Measurements from ENCODE around the gene ABI1. TPM values are rescaled to one million over a fixed set of nuclear protein-coding genes. Genes with fewer than 3 reads are reported as not detected.

The ABI1 gene
- total and polyA plus RNA-seq, 8 donors: 11.7 to 71.0 (median 22.7) TPM

DNA sequence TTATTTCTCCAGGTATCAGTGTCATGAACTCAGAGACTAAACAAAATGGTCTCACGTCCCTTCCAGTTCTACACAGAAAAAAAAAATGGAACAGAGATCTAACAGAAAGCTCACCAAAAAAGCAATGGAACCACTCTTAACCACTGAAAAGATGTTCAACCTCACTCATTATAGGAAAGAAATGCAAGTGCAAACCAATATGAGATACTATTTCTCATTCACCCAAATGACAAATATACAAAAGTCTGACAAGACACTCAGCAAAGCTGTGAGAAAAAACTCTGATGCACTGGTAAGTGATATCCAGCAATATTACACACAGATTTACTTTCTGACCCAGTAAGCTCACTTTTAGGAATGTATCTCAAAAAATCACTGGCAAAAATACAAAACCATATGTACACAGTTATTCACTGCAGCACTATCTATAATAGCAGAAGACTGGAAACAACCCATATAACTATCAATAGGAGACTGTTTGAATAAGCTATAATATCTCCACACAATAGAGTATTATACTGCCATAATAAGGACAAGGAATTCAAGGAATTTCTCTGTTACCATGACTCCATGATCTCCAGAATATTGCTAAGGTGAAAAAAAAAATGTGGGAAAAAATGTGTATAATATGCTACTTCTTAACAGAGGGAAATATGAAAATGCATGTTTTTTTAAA, 36.6 kb downstream of the ABI1 start:
- WGBS, 5 donors: 88 to 96% (median 94%) methylated on average over 1 of the region's 1 CpG
- intact Hi-C loops (cut with DNase I; ENCODE audit: low total_unique reads): no loop called here
- TF ChIP-seq POLR2A (IDR thresholded peaks at IDR 0.05): no peak
- H3K27ac ChIP-seq: no peak overlapping the region
- H3K27me3 ChIP-seq: no peaks in the 10 kb centered on the region
- H3K36me3 ChIP-seq: peaks cover 0 to 20% (median 10%) of the 10 kb centered on the region in 4 donors
- no peak for DNase-seq
- no peaks in the 10 kb centered on the region for H3K9me3 ChIP-seq
- H3K4me3 ChIP-seq: no peak overlapping the region
- H3K4me1 ChIP-seq: peaks cover 0 to 21% (median 10%) of the 10 kb centered on the region in 4 donors

DNA sequence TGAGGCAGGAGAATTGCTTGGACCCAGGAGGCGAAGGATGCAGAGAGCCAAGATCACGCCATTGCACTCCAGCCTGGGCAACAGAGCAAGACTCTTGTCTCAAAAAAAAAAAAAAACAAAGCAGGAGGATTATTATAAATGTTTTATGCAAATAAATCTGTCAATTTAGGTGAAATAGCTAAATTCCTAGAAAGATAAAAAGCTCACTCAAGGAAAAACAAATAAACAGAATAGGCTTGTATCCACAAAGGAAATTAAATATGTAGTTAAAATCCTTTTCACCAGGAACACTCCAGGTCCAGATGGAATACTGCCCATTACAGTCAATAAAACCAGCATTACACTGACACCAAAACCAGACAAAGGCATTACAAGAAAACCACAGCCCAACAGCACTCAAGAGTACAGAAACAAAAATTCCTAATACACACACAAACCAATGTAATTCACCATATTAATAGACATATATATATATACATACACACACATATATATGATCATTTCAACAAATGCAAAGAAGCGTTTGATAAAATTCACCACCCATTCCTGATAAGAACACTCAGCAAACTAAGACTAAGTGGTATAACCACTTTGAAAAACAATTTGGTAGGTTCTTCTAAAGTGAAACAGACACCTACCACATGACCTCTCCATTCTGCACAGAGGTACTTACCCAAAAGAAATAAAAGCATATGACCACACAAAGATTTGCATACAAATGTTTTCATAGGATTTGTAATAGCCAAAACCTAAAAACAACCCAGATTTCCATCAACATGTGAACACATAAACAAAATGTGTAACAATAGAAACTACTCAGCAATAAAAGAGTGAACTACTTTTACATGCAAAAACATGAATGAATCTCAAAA, 38.8 kb downstream of the ABI1 start:
- Histone ChIP-seq H3K9me3 (no peaks in the 10 kb centered on the region), H3K4me1 (peaks cover 0 to 29% (median 12%) of the 10 kb centered on the region in 4 donors), H3K27ac (no peak overlapping the region), H3K4me3 (no peak overlapping the region), H3K27me3 (no peaks in the 10 kb centered on the region), H3K36me3 (peaks cover 0 to 20% (median 10%) of the 10 kb centered on the region in 4 donors)
- WGBS, 5 donors: 84 to 88% (median 87%) methylated on average over 3 of the region's 3 CpGs
- intact Hi-C loops (cut with DNase I; ENCODE audit: low total_unique reads): no loop called here
- DNase-seq: no peak
- TF ChIP-seq POLR2A (IDR thresholded peaks at IDR 0.05) (no peak), EP300 (IDR thresholded peaks at IDR 0.05) (no peak)

- no peak for DNase-seq
- no peak for TF ChIP-seq POLR2AphosphoS5 (IDR thresholded peaks at IDR 0.05)
- no peak for TF ChIP-seq POLR2A (IDR thresholded peaks at IDR 0.05)
- TF ChIP-seq, protein P1, sequence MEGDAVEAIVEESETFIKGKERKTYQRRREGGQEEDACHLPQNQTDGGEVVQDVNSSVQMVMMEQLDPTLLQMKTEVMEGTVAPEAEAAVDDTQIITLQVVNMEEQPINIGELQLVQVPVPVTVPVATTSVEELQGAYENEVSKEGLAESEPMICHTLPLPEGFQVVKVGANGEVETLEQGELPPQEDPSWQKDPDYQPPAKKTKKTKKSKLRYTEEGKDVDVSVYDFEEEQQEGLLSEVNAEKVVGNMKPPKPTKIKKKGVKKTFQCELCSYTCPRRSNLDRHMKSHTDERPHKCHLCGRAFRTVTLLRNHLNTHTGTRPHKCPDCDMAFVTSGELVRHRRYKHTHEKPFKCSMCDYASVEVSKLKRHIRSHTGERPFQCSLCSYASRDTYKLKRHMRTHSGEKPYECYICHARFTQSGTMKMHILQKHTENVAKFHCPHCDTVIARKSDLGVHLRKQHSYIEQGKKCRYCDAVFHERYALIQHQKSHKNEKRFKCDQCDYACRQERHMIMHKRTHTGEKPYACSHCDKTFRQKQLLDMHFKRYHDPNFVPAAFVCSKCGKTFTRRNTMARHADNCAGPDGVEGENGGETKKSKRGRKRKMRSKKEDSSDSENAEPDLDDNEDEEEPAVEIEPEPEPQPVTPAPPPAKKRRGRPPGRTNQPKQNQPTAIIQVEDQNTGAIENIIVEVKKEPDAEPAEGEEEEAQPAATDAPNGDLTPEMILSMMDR (IDR thresholded peaks at IDR 0.05): no peak
- TF ChIP-seq EP300 (IDR thresholded peaks at IDR 0.05): no peak
- H3K4me1 ChIP-seq: peaks cover 0 to 32% (median 14%) of the 10 kb centered on the region in 4 donors
- no peak overlapping the region for H3K27ac ChIP-seq
- intact Hi-C loops (cut with DNase I; ENCODE audit: low total_unique reads): no loop called here
- no peaks in the 10 kb centered on the region for H3K9me3 ChIP-seq
- H3K27me3 ChIP-seq: no peaks in the 10 kb centered on the region
- H3K4me3 ChIP-seq: no peak overlapping the region
- no peaks in the 10 kb centered on the region for H3K36me3 ChIP-seq
- WGBS, 5 donors: 61 to 99% (median 98%) methylated on average over 2 of the region's 2 CpGs
These were observed 45.3 kb downstream of the ABI1 start for GRCh38 chr10:26815500-26815899.

DNA sequence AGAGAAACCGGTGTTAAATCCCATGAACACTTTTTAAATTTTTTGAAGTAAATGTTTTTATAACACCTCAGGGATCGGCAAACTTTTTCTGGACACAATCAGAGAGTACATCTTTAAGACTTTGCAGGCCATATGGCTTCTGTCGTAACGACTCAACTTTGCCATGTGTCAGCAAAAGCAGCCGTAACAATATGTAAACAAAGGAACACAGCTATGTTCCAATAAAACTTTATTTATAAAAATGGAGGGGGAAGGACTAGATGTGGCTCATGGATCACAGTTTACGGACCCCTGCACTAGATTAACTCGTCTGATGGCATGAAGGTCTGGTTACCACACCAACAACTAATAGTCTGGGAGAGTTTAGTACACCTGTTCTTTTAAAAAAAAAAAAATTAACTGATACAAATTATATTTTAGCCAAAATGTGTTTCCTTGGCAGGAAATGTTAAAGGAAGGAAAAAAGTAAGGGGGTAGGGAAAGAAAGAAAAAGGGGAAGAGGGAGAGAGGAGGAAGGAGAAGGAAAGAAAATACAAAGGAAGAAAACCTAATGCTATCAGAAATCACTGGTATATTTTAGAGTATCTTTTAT, 50.2 kb downstream of the ABI1 start:
- peaks cover 0 to 4% (median 0%) of the 10 kb centered on the region in 4 donors for H3K36me3 ChIP-seq
- H3K4me1 ChIP-seq: peaks cover 3 to 33% (median 15%) of the 10 kb centered on the region in 4 donors
- no peak overlapping the region for H3K4me3 ChIP-seq
- no peak for DNase-seq
- no peaks in the 10 kb centered on the region for H3K9me3 ChIP-seq
- no peak overlapping the region for H3K27ac ChIP-seq
- H3K27me3 ChIP-seq: no peaks in the 10 kb centered on the region
- intact Hi-C loops (cut with DNase I; ENCODE audit: low total_unique reads): no loop called here
- WGBS, 5 donors: 77 to 90% (median 87%) methylated on average over 7 of the region's 7 CpGs
- TF ChIP-seq EP300 (IDR thresholded peaks at IDR 0.05) (no peak), POLR2AphosphoS5 (IDR thresholded peaks at IDR 0.05) (no peak), POLR2A (IDR thresholded peaks at IDR 0.05) (no peak)
- TF ChIP-seq, protein P1 (IDR thresholded peaks at IDR 0.05): no peak

DNA sequence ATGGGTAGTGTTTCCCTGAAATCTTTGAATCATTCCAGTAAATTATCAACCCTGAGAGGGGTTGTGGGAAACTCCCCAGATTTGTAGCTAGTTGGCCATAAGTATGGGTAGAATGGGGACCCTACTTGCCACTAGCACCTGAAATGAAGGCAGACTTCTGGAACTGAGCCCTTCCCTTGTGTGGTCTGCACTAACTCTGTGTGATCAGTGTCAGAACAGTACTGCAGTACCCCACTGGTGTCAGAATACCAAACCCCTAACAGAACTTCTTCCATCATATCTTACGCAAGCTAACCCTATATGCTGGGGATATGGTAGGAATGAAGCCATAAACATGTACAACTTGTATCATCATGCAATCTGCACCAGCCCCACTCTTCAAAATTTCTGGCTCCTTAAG, 50.8 kb downstream of the ABI1 start:
- no peak overlapping the region for H3K4me3 ChIP-seq
- intact Hi-C loops (cut with DNase I; ENCODE audit: low total_unique reads): no loop called here
- 94 to 100% (median 97%) methylated on average over 1 of the region's 1 CpG for WGBS, 5 donors
- no peaks in the 10 kb centered on the region for H3K27me3 ChIP-seq
- TF ChIP-seq EP300 (IDR thresholded peaks at IDR 0.05): no peak
- TF ChIP-seq, protein P1 (IDR thresholded peaks at IDR 0.05): no peak
- TF ChIP-seq POLR2A (IDR thresholded peaks at IDR 0.05): no peak
- no peak for TF ChIP-seq POLR2AphosphoS5 (IDR thresholded peaks at IDR 0.05)
- no peaks in the 10 kb centered on the region for H3K9me3 ChIP-seq
- DNase-seq: no peak
- no peak overlapping the region for H3K27ac ChIP-seq
- H3K36me3 ChIP-seq: peaks cover 0 to 4% (median 0%) of the 10 kb centered on the region in 4 donors
- peaks cover 8 to 39% (median 20%) of the 10 kb centered on the region in 4 donors for H3K4me1 ChIP-seq
